IMR-90 (cell line): Measurements from ENCODE around the gene CDK6. TPM values are rescaled to one million over a fixed set of nuclear protein-coding genes. Genes with fewer than 3 reads are reported as not detected.

Source experiments
- ATAC-seq: fragments of 200-7000 bp; cut with Tn5 transposase; 2 replicates; pipeline ENCODE4 v1.9.1; 2020; ENCODE audit warnings: low read depth, mild to moderate bottlenecking, moderate library complexity
- BruUV-seq: library from RNA; stranded (reverse); fragments of 400-500 nt; replicated peaks from 2 replicates; lab custom pipeline; 2021; lab: Mats Ljungman, UMichigan
- CTCF ChIA-PET: fragments of 300-600 bp; formaldehyde crosslinking; extraction: SDS; loops from one replicate; lab custom pipeline; 2021; ENCODE audit warnings: antibody characterized with exemption; lab: Yijun Ruan, JAX
- POLR2A ChIA-PET: fragments of 300-600 bp; sonication (Branson Sonifier 250); formaldehyde crosslinking; loops from one replicate; lab custom pipeline; 2022; ENCODE audit warnings: antibody characterized with exemption; ENCODE audit not compliant: unreplicated experiment; lab: Charles Lee
- DNase-seq: peaks from one replicate; pipeline ENCODE4 v3.0.0; 2013
- H2AFZ ChIP-seq: replicated peaks from 2 replicates; pipeline ENCODE3; 2013; ENCODE audit warnings: low read length, mild to moderate bottlenecking; ENCODE audit not compliant: poor library complexity
- H2AK5ac ChIP-seq: 2 replicates; pipeline ENCODE4 v1.6.1; 2013; ENCODE audit warnings: low read depth, low read length, inconsistent platforms
- H2AK9ac ChIP-seq: replicated peaks from 2 replicates; pipeline ENCODE3; 2013; ENCODE audit warnings: mild to moderate bottlenecking, low read depth, low read length, moderate library complexity; ENCODE audit not compliant: poor library complexity
- H2BK120ac ChIP-seq: 2 replicates; pipeline ENCODE4 v1.6.1; 2013; ENCODE audit warnings: low read depth, low read length, inconsistent platforms
- H2BK15ac ChIP-seq: 3 replicates; pipeline ENCODE4 v1.6.1; 2013; ENCODE audit warnings: low read depth, low read length, inconsistent platforms
- H2BK20ac ChIP-seq: 2 replicates; pipeline ENCODE4 v1.6.1; 2013; ENCODE audit warnings: low read depth, mild to moderate bottlenecking, inconsistent platforms, low read length, moderate library complexity
- H2BK5ac ChIP-seq: 2 replicates; pipeline ENCODE4 v1.6.1; 2013; ENCODE audit warnings: mild to moderate bottlenecking, low read depth, low read length, inconsistent platforms; ENCODE audit not compliant: poor library complexity, severe bottlenecking
- H3K14ac ChIP-seq: replicated peaks from 2 replicates; pipeline ENCODE4 v1.6.1; 2013; ENCODE audit warnings: low read depth, low read length, inconsistent platforms
- H3K18ac ChIP-seq: 2 replicates; pipeline ENCODE4 v1.6.1; 2013; ENCODE audit warnings: low read depth, low read length, control low read depth
- H3K23ac ChIP-seq: 2 replicates; pipeline ENCODE4 v1.6.1; 2013; ENCODE audit warnings: low read depth, low read length, inconsistent platforms
- H3K27ac ChIP-seq: 2 replicates; pipeline ENCODE4 v1.5.1; 2013; ENCODE audit warnings: mild to moderate bottlenecking, control low read depth, low read length; ENCODE audit not compliant: insufficient read depth
- H3K27me3 ChIP-seq: 2 replicates; pipeline ENCODE4 v1.6.1; 2013; ENCODE audit warnings: low read length; ENCODE audit not compliant: control insufficient read depth, insufficient read depth
- H3K36me3 ChIP-seq: 2 replicates; pipeline ENCODE4 v1.6.1; 2013; ENCODE audit warnings: low read length, mixed read lengths; ENCODE audit not compliant: control insufficient read depth, insufficient read depth
- H3K4ac ChIP-seq: 2 replicates; pipeline ENCODE4 v1.6.1; 2013; ENCODE audit warnings: low read depth, low read length, inconsistent platforms
- H3K4me1 ChIP-seq: 2 replicates; pipeline ENCODE4 v1.6.1; 2013; ENCODE audit warnings: low read length, mixed read lengths; ENCODE audit not compliant: control insufficient read depth, insufficient read depth
- H3K4me2 ChIP-seq: 2 replicates; pipeline ENCODE4 v1.6.1; 2013; ENCODE audit warnings: low read depth, mild to moderate bottlenecking, control low read depth, low read length, moderate library complexity
- H3K4me3 ChIP-seq: 2 replicates; pipeline ENCODE4 v1.5.1; 2013; ENCODE audit warnings: low read depth, mild to moderate bottlenecking, control low read depth, low read length, moderate library complexity; ENCODE audit not compliant: insufficient read depth
- H3K56ac ChIP-seq: 2 replicates; pipeline ENCODE4 v1.6.1; 2013; ENCODE audit warnings: low read length, inconsistent platforms; ENCODE audit not compliant: insufficient read depth; ENCODE audit errors: extremely low read depth
- H3K79me1 ChIP-seq, 2 experiments: 2 replicates each; pipeline ENCODE4 v1.6.1; 2013; ENCODE audit warnings: low read length in 2 of 2, inconsistent platforms in 1 of 2, low read depth in 1 of 2
- H3K9ac ChIP-seq: 2 replicates; pipeline ENCODE4 v1.6.1; 2013; ENCODE audit warnings: low read depth, low read length, control low read depth
- H3K9me1 ChIP-seq: 2 replicates; pipeline ENCODE4 v1.6.1; 2013; ENCODE audit warnings: low read length, inconsistent platforms; ENCODE audit not compliant: insufficient read depth
- H3K9me3 ChIP-seq: 2 replicates; pipeline ENCODE4 v1.6.1; 2013; ENCODE audit warnings: low read length; ENCODE audit not compliant: control insufficient read depth, insufficient read depth
- H4K20me1 ChIP-seq: 2 replicates; pipeline ENCODE4 v1.6.1; 2013; ENCODE audit warnings: low read length, inconsistent platforms; ENCODE audit not compliant: insufficient read depth
- H4K5ac ChIP-seq: 2 replicates; pipeline ENCODE4 v1.6.1; 2013; ENCODE audit warnings: mild to moderate bottlenecking, low read depth, low read length, control low read depth
- H4K8ac ChIP-seq, 2 experiments: 2 replicates each; pipeline ENCODE4 v1.6.1; 2013; ENCODE audit warnings: low read depth in 2 of 2, low read length in 2 of 2, control low read depth in 1 of 2, inconsistent platforms in 1 of 2
- H4K91ac ChIP-seq: 2 replicates; pipeline ENCODE4 v1.6.1; 2013; ENCODE audit warnings: low read depth, low read length, inconsistent platforms; ENCODE audit not compliant: insufficient read depth
- CEBPB ChIP-seq: IDR thresholded peaks from 2 replicates; pipeline ENCODE4 v1.6.1; 2012; ENCODE audit warnings: low read depth, low read length, improper control_type of control experiment
- MAZ ChIP-seq: IDR thresholded peaks from 2 replicates; pipeline ENCODE4 v1.6.1; 2012; ENCODE audit warnings: low read depth, mild to moderate bottlenecking, low read length, improper control_type of control experiment, moderate library complexity, borderline replicate concordance
- POLR2A ChIP-seq: IDR thresholded peaks from 2 replicates; pipeline ENCODE4 v1.6.1; 2012; ENCODE audit warnings: mild to moderate bottlenecking, low read depth, low read length
- RAD21 ChIP-seq: IDR thresholded peaks from 2 replicates; pipeline ENCODE4 v1.6.1; 2012; ENCODE audit warnings: low read length, improper control_type of control experiment
- WGBS, 2 experiments: methylation state at CpG; one replicate each; pipeline versions ENCODE4 v1.1.5 to v1.1.7; 2013; ENCODE audit warnings: missing lambda C conversion rate in 2 of 2; ENCODE audit not compliant: insufficient read length in 1 of 2; ENCODE audit errors: extremely low coverage in 2 of 2; 5-methylcytosine and 5-hydroxymethylcytosine counted together
- dilution Hi-C: fragments of 300-500 bp; cut with HindIII; formaldehyde crosslinking; loops from one replicate; pipeline ENCODE4 v1.14.3; 2018; ENCODE audit warnings: low sequenced_read_pairs; ENCODE audit not compliant: unreplicated experiment
- in situ Hi-C: fragments of 300-500 bp; cut with MboI; formaldehyde crosslinking; loops from 3 replicates; pipeline ENCODE4 v1.14.3; 2019; ENCODE audit warnings: low sequenced_read_pairs, inconsistent platforms, mixed read lengths
- intact Hi-C: fragments of 100-400 bp; cut with micrococcal nuclease; formaldehyde crosslinking; loops from 2 replicates; pipeline ENCODE4 v1.10.0; 2022
- polyA plus RNA-seq, 3 experiments: library from polyadenylated mRNA; depleted of rRNA; stranded (reverse); fragments of >200 nt; gene quantifications; 2 replicates each; pipeline ENCODE4 v1.2.3, GENCODE V29; 2012; ENCODE audit warnings: low replicate concordance in 1 of 3
- total RNA-seq: library from RNA; depleted of rRNA; stranded (reverse); fragments of >200 nt; gene quantifications from 2 replicates; pipeline ENCODE4 v1.2.3, GENCODE V29; 2012
- TF ChIP-seq, protein P1 (sequence below): fragments of 150-350 bp; IDR thresholded peaks from 2 replicates; pipeline ENCODE4 v1.6.1; 2016; ENCODE audit warnings: low read depth, mild to moderate bottlenecking, low read length, moderate library complexity, borderline replicate concordance

The CDK6 gene
- total and polyA plus RNA-seq, 2 of the 4 experiments (the other 2 are of a cell fraction): 21.5 to 195 TPM

DNA sequence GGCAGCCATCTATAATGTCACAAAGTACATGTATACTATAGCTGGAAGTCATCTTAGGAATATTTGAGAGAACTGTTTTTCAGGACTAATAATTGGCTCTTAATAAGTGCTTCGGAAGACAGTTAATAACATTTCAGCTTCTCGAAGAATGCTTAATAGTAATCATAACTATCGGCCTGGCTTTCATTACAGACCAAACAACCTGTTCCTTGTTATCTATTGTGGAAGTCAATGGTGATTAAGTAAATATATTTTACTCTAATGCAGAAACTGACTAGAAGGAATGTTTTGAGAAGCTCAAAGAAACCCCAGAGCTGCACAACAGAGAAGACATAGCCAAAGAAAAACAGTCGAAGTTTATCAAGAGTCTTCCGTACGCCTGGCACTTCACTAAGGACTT is 139.4 kb downstream of the CDK6 start (continued):
- TF ChIP-seq MAZ: no peak

DNA sequence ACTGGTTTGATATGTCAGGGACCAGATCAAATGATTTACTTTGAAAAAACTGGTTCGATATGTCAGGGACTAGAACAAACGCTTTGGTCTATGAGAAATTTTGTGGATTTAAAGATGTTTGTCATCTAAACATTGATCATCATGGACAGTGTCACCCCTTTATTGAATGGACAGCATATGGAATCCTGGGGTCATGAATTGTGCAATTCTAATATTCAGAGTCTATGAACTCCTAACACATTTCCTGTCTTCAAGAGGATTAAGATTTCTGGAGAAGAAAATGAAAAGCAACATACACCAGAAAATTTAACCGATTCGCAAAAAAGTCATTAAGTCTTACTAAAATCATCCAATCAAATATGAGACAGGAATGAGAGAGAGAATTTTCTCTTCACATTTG is 139.8 kb downstream of the CDK6 start:
- H3K23ac ChIP-seq: peak overlapping the region; percentile 71; the same call in 1 of the 2 replicates
- peaks cover 11% of the 10 kb centered on the region; the same call in 1 of the 2 replicates for H4K20me1 ChIP-seq
- ChIA-PET CTCF (no interaction called here), POLR2A (no interaction called here)
- H3K4me2 ChIP-seq: peak overlapping the region; percentile 62
- H2AFZ ChIP-seq: no peak overlapping the region
- in situ Hi-C loops (loop anchor here (5.0 kb wide), 2 partner anchors 74 to 136 kb away; no protein-coding TSS in a partner anchor), intact Hi-C loops (loop anchor here (5.0 to 10.0 kb wide), 4 partner anchors 71 to 318 kb away; no protein-coding TSS in a partner anchor), dilution Hi-C loops (no loop called here)
- peak overlapping the region; percentile 30; the same call in 1 of the 2 replicates for H2BK20ac ChIP-seq
- TF ChIP-seq, protein P1, sequence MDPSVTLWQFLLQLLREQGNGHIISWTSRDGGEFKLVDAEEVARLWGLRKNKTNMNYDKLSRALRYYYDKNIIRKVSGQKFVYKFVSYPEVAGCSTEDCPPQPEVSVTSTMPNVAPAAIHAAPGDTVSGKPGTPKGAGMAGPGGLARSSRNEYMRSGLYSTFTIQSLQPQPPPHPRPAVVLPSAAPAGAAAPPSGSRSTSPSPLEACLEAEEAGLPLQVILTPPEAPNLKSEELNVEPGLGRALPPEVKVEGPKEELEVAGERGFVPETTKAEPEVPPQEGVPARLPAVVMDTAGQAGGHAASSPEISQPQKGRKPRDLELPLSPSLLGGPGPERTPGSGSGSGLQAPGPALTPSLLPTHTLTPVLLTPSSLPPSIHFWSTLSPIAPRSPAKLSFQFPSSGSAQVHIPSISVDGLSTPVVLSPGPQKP: no peak
- no peak for TF ChIP-seq MAZ
- no peak for TF ChIP-seq RAD21
- TF ChIP-seq CEBPB: peak; percentile 74
- no peak for TF ChIP-seq POLR2A
- peak overlapping the region; percentile 51; the same call in 1 of the 2 replicates for H3K4ac ChIP-seq
- H3K79me1 ChIP-seq: peaks cover 10 to 42% of the 10 kb centered on the region in 2 experiments; a peak in 3 of 4 replicates
- peaks cover 12% of the 10 kb centered on the region for H3K9me1 ChIP-seq
- no peak for ATAC-seq
- H3K9me3 ChIP-seq: peaks cover 2% of the 10 kb centered on the region; the same call in 1 of the 2 replicates
- H2BK5ac ChIP-seq: peak overlapping the region; percentile 93
- H2AK5ac ChIP-seq: no peak overlapping the region
- H3K4me3 ChIP-seq: no peak overlapping the region
- H3K56ac ChIP-seq: no peak overlapping the region
- 0 out of 3 replicates have a peak overlapping the region, but pooled peaks have one; percentile 53 for H2BK15ac ChIP-seq
- H3K14ac ChIP-seq: peak overlapping the region; percentile 18; the same call in 1 of the 2 replicates
- H3K9ac ChIP-seq: peak overlapping the region; percentile 10; the same call in 1 of the 2 replicates
- WGBS, 2 experiments: no CpG with 5 or more reads among the region's 4 CpGs
- H3K27me3 ChIP-seq: no peaks in the 10 kb centered on the region
- peaks cover 19% of the 10 kb centered on the region for H3K4me1 ChIP-seq
- peak overlapping the region; percentile 59; the same call in 1 of the 2 replicates for H3K18ac ChIP-seq
- peak overlapping the region; percentile 30; the same call in 1 of the 2 replicates for H4K5ac ChIP-seq
- no peak for DNase-seq
- peak overlapping the region; percentile 22; the same call in 1 of the 2 replicates for H4K91ac ChIP-seq
- peak overlapping the region; percentile 31; the same call in 1 of the 2 replicates for H3K27ac ChIP-seq
- H2AK9ac ChIP-seq: no peak overlapping the region
- no TSS peak for BruUV-seq
- H4K8ac ChIP-seq: peak overlapping the region; percentile 31 to 55; a peak in 2 of 4 replicates
- peak overlapping the region; percentile 45; the same call in 1 of the 2 replicates for H2BK120ac ChIP-seq
- H3K36me3 ChIP-seq: peaks cover 3% of the 10 kb centered on the region; the same call in 1 of the 2 replicates
